ENCODE measurements around the gene AASDH. TPM values are rescaled to one million over a fixed set of nuclear protein-coding genes. Genes with fewer than 3 reads are reported as not detected.

Gene AASDH
- total and polyA plus RNA-seq, 8 donors, result 12.3 to 33.3 (median 26.3) TPM

- ATAC-seq, result no peak
- no peak for DNase-seq
- no peaks in the 10 kb centered on the region for H3K36me3 ChIP-seq
- no peaks in the 10 kb centered on the region for H3K27me3 ChIP-seq
- intact Hi-C loops (cut with DNase I), result no loop called here
- no peak overlapping the region for H3K4me3 ChIP-seq
- no peaks in the 10 kb centered on the region for H3K4me1 ChIP-seq
- H3K9me3 ChIP-seq, result peaks cover 0 to 2% of the 10 kb centered on the region in 2 donors
- no peak overlapping the region for H3K27ac ChIP-seq
- TF ChIP-seq CTCF (IDR thresholded peaks at IDR 0.05), result no peak
Observed at GRCh38 chr4:56293121-56293520, 94.2 kb downstream of the AASDH start.

GRCh38 chr4:56289934-56290333, 97.4 kb downstream of the AASDH start:
- Histone ChIP-seq H3K4me1 (no peaks in the 10 kb centered on the region), H3K27me3 (no peaks in the 10 kb centered on the region), H3K9me3 (peaks cover 0 to 2% of the 10 kb centered on the region in 2 donors), H3K4me3 (no peak overlapping the region), H3K36me3 (no peaks in the 10 kb centered on the region), H3K27ac (no peak overlapping the region)
- no peak for TF ChIP-seq CTCF (IDR thresholded peaks at IDR 0.05)
- no peak for DNase-seq
- intact Hi-C loops (cut with DNase I), result no loop called here
- ATAC-seq, result no peak

DNA sequence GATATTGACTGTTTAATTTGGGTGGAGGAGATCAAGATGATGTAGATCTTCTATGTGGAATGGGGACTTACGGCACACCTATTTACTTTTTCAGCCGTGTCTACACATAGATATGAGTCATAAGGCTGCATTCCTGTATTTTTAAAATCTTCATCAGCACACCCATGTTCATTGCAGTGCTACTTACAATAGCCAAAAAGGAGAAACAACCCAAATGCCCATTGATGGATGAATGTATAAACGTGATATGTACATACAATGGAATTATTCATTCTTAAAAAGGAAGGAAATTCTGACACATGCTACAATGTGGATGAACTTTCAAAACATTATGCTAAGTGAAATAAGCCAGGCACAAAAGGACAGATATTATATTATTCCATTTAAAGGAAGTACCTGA, 98.6 kb downstream of the AASDH start:
- TF ChIP-seq CTCF (IDR thresholded peaks at IDR 0.05), result no peak
- no peak for ATAC-seq

More for the DNA sequence above, 98.6 kb downstream of the AASDH start:
- Histone ChIP-seq H3K9me3 (peaks cover 0 to 2% of the 10 kb centered on the region in 2 donors), H3K4me3 (no peak overlapping the region), H3K27ac (no peak overlapping the region), H3K27me3 (no peaks in the 10 kb centered on the region), H3K36me3 (no peaks in the 10 kb centered on the region), H3K4me1 (no peaks in the 10 kb centered on the region)
- no peak for DNase-seq
- intact Hi-C loops (cut with DNase I), result no loop called here

Other genes starting within 250 kb of the AASDH start
- 1 to 10 TPM; 6.4 to 9.5 TPM for gene PPAT, start 48.1 kb upstream of the AASDH start, total RNA-seq
- gene PPAT, start 48.1 kb upstream of the AASDH start, polyA plus RNA-seq (ENCODE audit: insufficient read length in 6 of 6), result 10 to 100 TPM; 20.5 to 30.0 (median 22.9) TPM
- 10 to 100 TPM; 34.6 to 63.5 TPM for gene PAICS, start 48.8 kb upstream of the AASDH start, total RNA-seq
- gene PAICS, start 48.8 kb upstream of the AASDH start, polyA plus RNA-seq (ENCODE audit: insufficient read length in 6 of 6), result 100 to 1,000 TPM; 107 to 129 (median 118) TPM
- 10 to 100 TPM; 85.3 to 85.8 TPM for gene SRP72, start 80.1 kb upstream of the AASDH start, total RNA-seq
- gene SRP72, start 80.1 kb upstream of the AASDH start, polyA plus RNA-seq (ENCODE audit: insufficient read length in 6 of 6), result 100 to 1,000 TPM; 113 to 136 (median 119) TPM
- gene ARL9, start 118.3 kb upstream of the AASDH start, total RNA-seq, result under 1 TPM in 1 of 2 donors, not detected in 1; 0.15 TPM
- 1 to 10 TPM in 2 of 6 donors, under 1 TPM in 4; 0.34 to 1.5 (median 0.61) TPM for gene ARL9, start 118.3 kb upstream of the AASDH start, polyA plus RNA-seq (ENCODE audit: insufficient read length in 6 of 6)